Left lung (tissue), 10 donors: ENCODE data around the gene AP3S1. TPM values are rescaled to one million over a fixed set of nuclear protein-coding genes. Genes with fewer than 3 reads are reported as not detected.
A peak's percentile ranks its signal among the peaks of the same experiment; 100 is the strongest.

ENCODE experiments used
- ATAC-seq: fragments of 200-7000 bp; cut with Tn5 transposase; one replicate; pipeline ENCODE4 v1.9.1; 2020; ENCODE audit warnings: moderate library complexity
- DNase-seq, 4 donors: peaks; one replicate each; pipeline ENCODE4 v3.0.0-alpha.2; 2013 to 2020
- H3K27ac ChIP-seq, 2 donors: fragments of 200-600 bp; sonication (generic) in 1 of 2; one replicate each; pipeline versions ENCODE4 v1.5.0 to v1.8.0; 2020 to 2021
- H3K27me3 ChIP-seq, 2 donors: fragments of 200-600 bp; sonication (generic) in 1 of 2; one replicate each; pipeline versions ENCODE4 v1.5.0 to v1.8.0; 2020 to 2021
- H3K36me3 ChIP-seq, 2 donors: fragments of 200-600 bp; sonication (generic) in 1 of 2; one replicate each; pipeline versions ENCODE4 v1.5.0 to v1.8.0; 2020 to 2021
- H3K4me1 ChIP-seq, 2 donors: fragments of 200-600 bp; one replicate each; pipeline ENCODE4 v1.8.0; 2021
- H3K4me3 ChIP-seq, 2 donors: fragments of 200-600 bp; sonication (generic) in 1 of 2; one replicate each; pipeline versions ENCODE4 v1.5.0 to v1.8.0; 2020 to 2021; ENCODE audit warnings: mild to moderate bottlenecking in 1 of 2
- H3K9me3 ChIP-seq, 2 donors: fragments of 200-600 bp; sonication (generic) in 1 of 2; one replicate each; pipeline versions ENCODE4 v1.5.0 to v1.8.0; 2020 to 2021
- intact Hi-C, 2 donors: fragments of 100-400 bp; cut with DNase I; formaldehyde crosslinking; loops; one replicate each; pipeline versions ENCODE4 v1.11.2 to v1.14.2; 2022
- polyA plus RNA-seq, 6 donors: library from polyadenylated mRNA; unstranded; fragments of 120-200 nt; gene quantifications; one replicate each; pipeline ENCODE4 v1.2.1, GENCODE V29; 2013; ENCODE audit not compliant: insufficient read length in 6 of 6
- total RNA-seq, 2 donors: library from RNA; stranded (reverse); fragmentation: NEBNext Ultra II Directional; extraction: Animal tissue kit (Norgen Biotek cat#: 25700); gene quantifications; one replicate each; pipeline ENCODE4 v1.2.1, GENCODE V29; 2021
- TF ChIP-seq, protein P1 (sequence below), 2 donors: fragments of 200-600 bp; sonication (generic) in 1 of 2; IDR thresholded peaks; one replicate each; pipeline versions ENCODE4 v1.5.0 to v1.8.0; 2021; ENCODE audit warnings: antibody characterized with exemption in 2 of 2
- donor health status: DM: no; HTN: yes; CAD: no.
- donor health status: DM: no; HTN: no; CAD: no.

AP3S1 gene
- total and polyA plus RNA-seq, 8 donors: 77.1 to 149 (median 132) TPM

DNA sequence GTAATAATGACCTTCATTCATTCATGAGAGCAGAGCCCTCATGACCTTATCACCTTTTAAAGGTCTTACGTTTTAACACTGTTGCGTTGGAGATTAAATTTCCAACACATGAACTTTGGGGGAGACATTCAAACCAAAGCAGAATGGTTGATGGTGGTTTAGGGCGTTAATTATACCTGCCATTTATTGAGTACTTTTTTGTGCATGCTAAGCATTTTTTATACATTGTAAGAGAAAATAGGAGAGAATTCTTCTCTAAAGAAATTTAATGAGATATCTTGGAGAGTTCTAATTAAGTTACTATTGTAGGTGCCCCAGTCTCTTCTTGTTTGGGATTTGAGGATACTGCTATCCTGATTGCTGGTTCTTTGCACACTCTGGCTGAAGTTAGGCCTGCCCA, 12.4 kb downstream of the AP3S1 start:
- TF ChIP-seq, protein P1, sequence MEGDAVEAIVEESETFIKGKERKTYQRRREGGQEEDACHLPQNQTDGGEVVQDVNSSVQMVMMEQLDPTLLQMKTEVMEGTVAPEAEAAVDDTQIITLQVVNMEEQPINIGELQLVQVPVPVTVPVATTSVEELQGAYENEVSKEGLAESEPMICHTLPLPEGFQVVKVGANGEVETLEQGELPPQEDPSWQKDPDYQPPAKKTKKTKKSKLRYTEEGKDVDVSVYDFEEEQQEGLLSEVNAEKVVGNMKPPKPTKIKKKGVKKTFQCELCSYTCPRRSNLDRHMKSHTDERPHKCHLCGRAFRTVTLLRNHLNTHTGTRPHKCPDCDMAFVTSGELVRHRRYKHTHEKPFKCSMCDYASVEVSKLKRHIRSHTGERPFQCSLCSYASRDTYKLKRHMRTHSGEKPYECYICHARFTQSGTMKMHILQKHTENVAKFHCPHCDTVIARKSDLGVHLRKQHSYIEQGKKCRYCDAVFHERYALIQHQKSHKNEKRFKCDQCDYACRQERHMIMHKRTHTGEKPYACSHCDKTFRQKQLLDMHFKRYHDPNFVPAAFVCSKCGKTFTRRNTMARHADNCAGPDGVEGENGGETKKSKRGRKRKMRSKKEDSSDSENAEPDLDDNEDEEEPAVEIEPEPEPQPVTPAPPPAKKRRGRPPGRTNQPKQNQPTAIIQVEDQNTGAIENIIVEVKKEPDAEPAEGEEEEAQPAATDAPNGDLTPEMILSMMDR (IDR thresholded peaks at IDR 0.05): no peak
- no peak overlapping the region for H3K4me3 ChIP-seq
- no peaks in the 10 kb centered on the region for H3K27me3 ChIP-seq
- intact Hi-C loops: no loop called here
- no peak for ATAC-seq
- H3K36me3 ChIP-seq: no peaks in the 10 kb centered on the region
- H3K4me1 ChIP-seq: peaks cover 9 to 51% of the 10 kb centered on the region in 2 donors
- no peak for DNase-seq
- H3K27ac ChIP-seq: no peak overlapping the region
- H3K9me3 ChIP-seq: no peaks in the 10 kb centered on the region

DNA sequence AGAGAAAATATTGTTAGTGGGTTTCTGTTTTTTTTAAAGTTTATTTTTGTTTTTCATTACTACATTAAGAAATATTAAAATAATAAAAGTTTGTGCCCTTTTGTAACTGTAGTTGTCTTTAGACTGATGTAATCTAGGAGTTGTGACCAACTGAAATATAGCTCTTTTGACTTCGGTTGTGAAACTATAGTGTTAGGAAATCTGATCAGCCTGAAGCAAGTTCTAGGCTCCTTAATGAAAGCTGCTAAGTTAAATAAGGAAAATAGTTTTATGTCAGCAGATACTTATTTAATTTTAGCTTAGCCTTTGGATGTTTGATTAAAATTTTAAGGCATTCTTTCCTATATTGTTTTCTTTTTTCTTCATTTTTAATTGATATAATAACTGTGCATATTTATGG, 14.2 kb downstream of the AP3S1 start:
- no peaks in the 10 kb centered on the region for H3K9me3 ChIP-seq
- no peaks in the 10 kb centered on the region for H3K36me3 ChIP-seq
- H3K4me1 ChIP-seq: peaks cover 9 to 41% of the 10 kb centered on the region in 2 donors
- no peak overlapping the region for H3K27ac ChIP-seq
- DNase-seq (peak in 1 of 4 donors; percentile 28), ATAC-seq (no peak)
- intact Hi-C loops: no loop called here
- TF ChIP-seq, protein P1 (IDR thresholded peaks at IDR 0.05): no peak
- H3K27me3 ChIP-seq: no peaks in the 10 kb centered on the region
- H3K4me3 ChIP-seq: no peak overlapping the region

DNA sequence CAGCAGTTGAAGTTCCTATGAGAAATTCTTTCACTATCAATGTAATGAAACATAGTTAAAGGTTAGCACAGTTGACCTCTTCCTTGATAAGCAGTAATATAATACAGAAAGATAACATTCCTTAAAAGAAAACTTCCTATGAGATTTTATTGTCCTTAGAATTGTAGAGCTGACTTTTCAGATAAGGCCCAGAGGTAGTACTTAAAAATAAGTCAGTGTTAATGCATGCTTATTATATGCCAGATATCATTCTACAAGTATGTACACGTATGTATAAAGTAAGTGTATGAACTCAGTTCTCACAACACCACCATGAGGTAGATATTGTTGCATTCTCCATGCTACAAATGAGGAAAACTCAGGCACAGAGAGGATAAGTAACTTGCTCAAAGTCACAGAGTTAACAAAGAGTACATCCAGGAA, 15.3 kb downstream of the AP3S1 start:
- no peaks in the 10 kb centered on the region for H3K36me3 ChIP-seq
- no peak for DNase-seq
- H3K27me3 ChIP-seq: no peaks in the 10 kb centered on the region
- ATAC-seq: no peak
- H3K4me3 ChIP-seq: no peak overlapping the region
- intact Hi-C loops: no loop called here
- peaks cover 9 to 40% of the 10 kb centered on the region in 2 donors for H3K4me1 ChIP-seq
- H3K9me3 ChIP-seq: no peaks in the 10 kb centered on the region
- H3K27ac ChIP-seq: no peak overlapping the region
- TF ChIP-seq, protein P1 (IDR thresholded peaks at IDR 0.05): no peak

DNA sequence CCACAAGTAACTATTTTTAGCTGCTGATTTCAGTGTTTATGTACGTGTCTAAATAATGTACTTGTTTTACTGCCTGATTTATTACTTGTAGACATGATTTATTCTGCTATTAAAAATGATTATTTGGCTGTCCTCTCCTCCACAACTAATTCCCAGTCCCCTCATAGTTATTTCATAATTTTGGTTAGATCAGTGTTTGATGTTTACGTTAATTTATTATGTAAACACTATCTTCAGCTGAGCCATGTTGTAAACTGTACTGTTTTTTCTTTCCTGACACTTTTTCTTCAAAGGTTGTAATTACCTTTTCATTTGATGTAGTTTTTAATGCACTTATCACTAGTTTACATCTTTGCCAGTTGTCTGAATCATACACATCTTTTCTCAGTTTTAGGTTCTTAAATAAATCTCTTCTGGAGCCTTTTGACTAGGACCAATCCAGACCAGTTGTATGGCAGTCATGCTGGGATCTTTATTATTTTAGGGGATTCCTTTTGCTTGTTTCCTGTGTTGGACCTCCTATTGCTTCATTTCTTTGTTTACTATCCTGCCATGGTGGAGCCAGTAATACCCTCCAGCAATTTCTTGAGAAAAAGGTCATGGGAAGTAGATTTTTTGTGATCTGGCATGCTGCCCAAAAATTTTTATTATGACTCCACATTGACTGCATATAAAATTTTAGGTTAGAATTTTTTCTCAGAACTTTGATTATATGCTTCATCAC, 16.1 kb downstream of the AP3S1 start:
- TF ChIP-seq, protein P1 (IDR thresholded peaks at IDR 0.05): no peak
- peak in 1 of 4 donors; percentile 19 for DNase-seq

DNA sequence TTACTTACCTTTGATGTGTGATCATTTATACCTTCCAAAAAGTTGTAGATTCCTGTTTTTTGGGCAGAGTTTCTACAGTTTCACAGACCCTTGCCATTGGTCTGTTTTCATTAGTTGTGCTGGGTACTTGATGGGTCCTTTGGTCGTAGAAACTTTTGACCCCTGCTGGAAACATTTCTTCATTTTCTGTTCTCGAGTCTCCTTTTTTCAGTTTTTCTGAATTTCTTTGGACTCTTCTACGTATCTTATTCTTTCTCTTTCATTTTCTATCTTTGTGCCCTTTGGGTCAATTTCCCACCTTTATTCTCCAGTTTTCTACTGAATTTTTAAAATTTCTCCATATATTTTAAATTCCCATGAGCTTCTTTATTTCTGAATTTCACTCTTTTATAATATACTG, 16.7 kb downstream of the AP3S1 start:
- Histone ChIP-seq H3K4me1 (peaks cover 9 to 40% of the 10 kb centered on the region in 2 donors), H3K36me3 (no peaks in the 10 kb centered on the region), H3K27me3 (no peaks in the 10 kb centered on the region), H3K4me3 (no peak overlapping the region), H3K9me3 (peaks cover 0 to 2% of the 10 kb centered on the region in 2 donors), H3K27ac (no peak overlapping the region)
- intact Hi-C loops: no loop called here
- DNase-seq: no peak
- ATAC-seq: no peak
- TF ChIP-seq, protein P1 (IDR thresholded peaks at IDR 0.05): no peak

More for the DNA sequence above, 16.1 kb downstream of the AP3S1 start:
- Histone ChIP-seq H3K27ac (no peak overlapping the region), H3K36me3 (no peaks in the 10 kb centered on the region), H3K9me3 (no peaks in the 10 kb centered on the region), H3K4me3 (no peak overlapping the region), H3K27me3 (no peaks in the 10 kb centered on the region), H3K4me1 (peaks cover 9 to 40% of the 10 kb centered on the region in 2 donors)
- ATAC-seq: no peak
- intact Hi-C loops: no loop called here
